HG03039 (cell line): Measurements from ENCODE around the gene PPP1R26.

Experiments used
- ATAC-seq: cut with Tn5 transposase; IDR thresholded peaks from one replicate; pipeline ENCODE4 v1.9.1; 2021; ENCODE audit warnings: mild to moderate bottlenecking, moderate library complexity; ENCODE audit not compliant: unreplicated experiment

PPP1R26 gene

GRCh38 chr9:135463140-135463539, 16.4 kb upstream of the PPP1R26 start:
- ATAC-seq: no peak

DNA sequence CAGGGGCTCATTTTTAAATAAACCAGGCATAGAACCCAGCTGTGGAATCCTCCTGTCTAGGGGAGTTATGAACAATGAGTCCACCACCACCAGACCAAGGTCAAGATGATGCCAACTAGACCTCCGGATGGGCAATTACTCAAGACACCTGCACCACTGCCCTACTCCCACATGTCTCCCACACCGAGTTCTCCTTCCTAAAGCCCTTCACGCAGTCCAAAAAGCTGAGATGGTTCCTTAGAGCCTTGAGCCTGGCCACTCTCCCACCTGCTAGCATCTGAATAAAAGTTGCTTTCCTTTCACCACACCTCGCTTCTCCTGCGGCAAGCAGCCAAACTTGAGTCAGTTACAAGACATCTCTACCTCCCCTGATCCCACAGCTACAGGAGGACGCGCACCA, 15.4 kb upstream of the PPP1R26 start:
- no peak for ATAC-seq

- ATAC-seq: no peak
Observed at GRCh38 chr9:135468854-135469521, 10.6 kb upstream of the PPP1R26 start.

DNA sequence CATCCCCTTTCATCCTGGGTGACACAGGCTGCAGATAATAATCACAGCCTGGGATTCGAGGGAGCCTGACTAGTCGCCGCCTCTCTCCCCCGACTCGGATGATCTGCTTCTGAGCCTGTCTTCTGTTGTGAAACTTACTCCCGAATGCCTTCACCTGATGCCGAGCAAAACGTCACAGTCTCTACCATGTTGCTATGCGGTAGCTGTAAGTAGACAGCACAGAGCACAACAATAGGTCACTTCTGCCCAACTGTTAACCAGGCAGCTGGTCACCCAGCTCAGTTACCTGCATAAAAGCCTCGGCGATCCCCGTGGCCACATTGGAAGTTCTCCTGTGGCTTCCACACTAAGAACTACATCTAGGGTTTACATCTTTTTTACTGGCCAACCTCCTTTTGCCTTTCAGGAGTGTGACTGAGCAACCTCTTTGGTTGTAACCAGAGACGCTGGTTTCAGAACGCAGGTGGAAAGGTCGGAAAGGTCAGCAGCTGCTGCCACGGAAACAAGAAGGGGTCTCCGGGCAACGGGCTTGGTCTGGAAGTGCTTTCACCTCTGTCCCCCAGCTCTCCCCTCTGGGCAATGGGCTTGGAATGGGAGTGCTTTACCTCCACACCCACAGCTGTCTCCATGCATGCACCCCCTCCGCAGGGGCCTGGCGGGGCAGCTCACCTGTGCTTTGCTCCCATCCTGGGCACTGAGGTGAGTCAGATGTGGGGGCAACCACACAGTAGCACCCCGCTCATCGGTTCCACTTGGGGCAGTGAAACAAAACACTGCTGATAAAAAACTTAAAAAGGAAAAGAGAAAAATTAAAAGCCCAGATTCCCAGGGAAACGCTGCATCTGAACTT, 7.6 kb upstream of the PPP1R26 start:
- no peak for ATAC-seq

GRCh38 chr9:135473972-135474543, 5.5 kb upstream of the PPP1R26 start:
- ATAC-seq: no peak

- ATAC-seq: no peak
Observed at GRCh38 chr9:135474915-135475314, 4.7 kb upstream of the PPP1R26 start.

DNA sequence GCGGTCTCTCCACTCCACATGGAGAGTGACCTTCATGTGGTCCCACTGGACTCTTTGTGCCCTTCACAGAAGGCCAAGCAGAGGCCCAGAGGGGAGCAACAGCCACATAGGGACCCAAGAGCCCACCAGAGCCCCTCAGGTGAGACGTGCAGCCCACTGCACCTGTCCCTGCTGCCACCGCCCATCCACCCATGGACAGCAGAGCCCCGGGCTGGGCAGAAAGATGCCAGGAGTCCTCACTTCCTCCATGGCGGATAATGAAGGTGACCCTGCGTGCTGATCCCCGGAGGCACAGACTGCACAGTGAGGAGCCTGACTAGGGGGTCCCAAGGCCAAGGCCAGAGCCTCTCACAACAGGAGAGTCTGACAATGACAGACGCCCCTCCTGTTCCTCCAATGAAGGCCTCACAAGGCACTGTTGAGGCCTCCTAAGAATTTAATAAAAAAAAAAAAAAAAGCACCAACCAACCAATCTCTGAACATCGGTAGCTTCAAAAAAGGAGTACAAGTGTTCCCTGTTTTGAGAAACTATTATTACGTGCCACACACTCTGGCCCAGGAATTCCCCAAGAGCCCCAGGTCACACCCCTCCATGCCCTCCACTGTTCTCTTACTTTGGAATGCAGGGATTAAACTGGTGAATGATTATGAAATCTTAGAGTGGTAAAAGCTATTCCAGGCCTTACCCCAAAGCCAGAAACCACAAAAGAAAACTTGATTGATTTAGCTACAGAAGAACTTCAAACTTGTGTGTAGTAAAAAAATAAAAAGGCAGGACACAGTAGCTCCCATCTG, 2.8 kb upstream of the PPP1R26 start:
- ATAC-seq: no peak

DNA sequence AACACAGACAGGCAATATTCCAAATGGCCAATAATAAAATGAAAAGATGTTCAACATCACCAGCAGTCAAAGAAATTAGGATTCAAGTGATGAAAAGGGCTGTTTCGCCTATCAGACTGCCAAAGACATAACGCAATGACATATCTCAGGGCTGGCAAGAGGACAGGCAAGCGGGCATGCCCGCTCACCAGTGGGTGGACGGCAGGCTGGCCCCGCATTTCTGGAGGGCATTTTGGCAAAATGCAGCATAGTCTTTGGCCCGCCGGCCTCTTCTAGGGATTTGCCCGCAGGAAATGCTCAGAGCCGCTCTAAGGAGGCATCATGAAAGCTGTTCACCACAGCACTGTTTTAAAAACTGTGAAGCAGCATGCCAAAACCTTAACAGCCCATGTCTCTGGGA, 1.4 kb upstream of the PPP1R26 start:
- ATAC-seq: no peak

DNA sequence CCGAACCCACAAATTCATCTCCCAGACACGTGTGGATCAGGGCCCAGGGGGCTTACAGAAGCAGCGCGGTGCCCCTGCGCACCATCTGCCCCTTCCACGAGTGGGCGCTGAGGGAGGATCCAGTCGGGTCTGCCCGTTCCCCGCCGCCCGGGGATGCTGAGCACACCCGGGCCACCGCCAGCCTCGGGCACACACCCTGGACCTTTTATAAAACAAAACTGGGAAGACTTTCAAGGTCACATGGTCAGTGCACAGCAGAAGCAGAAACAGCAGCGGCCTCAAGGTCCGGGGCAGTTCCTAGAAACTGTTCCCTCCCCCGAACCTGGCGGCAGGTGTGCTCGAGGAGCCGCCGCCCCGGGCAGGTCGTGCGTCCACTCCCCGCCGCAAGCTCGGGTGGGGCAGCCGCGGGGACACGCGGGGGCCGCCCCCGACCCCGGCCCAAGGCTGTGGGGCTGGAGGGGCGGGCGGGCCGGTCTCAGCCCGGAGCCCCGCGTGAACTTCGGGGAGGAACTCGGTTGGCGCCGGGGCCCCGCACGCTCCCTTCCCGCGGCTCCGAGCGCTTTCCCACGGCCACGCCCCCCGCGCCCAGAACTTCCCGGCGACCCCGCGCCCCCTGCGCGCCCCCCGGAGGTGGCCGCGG, 633 bp upstream of the PPP1R26 start:
- no peak for ATAC-seq

- ATAC-seq: no peak
Observed at GRCh38 chr9:135480071-135480939, 723 bp downstream of the PPP1R26 start.

GRCh38 chr9:135480940-135481310, 1.3 kb downstream of the PPP1R26 start:
- no peak for ATAC-seq

DNA sequence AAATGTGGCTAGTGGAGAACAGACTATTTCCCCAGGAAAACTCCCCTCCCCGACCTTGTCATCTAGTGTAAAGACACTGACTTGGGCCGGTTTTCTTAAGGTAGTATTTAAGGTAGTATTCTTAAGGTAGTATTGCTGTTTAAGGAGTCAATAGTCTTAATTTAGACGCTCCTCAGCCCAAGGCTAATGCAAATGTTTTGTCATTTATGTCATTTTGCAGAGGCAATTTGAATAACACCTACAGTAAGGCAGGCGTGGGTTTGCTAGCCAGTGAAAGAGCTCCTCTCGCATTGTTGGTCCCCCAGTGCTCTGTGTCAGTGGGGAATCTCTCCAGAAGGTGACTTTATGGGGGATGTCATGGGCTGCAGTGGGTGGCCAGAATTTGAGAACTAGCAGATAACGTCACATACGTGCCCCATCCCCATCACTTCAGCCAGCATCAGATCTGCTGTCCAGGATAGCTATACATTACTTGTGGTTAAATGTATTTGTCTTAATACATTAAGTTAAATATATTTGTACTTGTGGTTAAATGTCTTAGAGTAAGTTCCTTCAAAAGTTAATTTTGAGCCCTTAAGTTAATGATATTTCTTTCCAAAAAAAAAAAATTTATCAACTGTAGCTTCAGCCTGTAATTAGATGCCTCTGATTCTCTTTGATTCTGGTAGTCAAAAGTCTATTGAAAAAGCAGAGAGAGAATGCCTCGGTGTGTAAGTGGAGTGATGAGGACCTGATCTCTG, 2.6 kb downstream of the PPP1R26 start:
- no peak for ATAC-seq

- no peak for ATAC-seq
Observed at GRCh38 chr9:135484460-135485277, 5.1 kb downstream of the PPP1R26 start.

GRCh38 chr9:135485385-135485784, 5.8 kb downstream of the PPP1R26 start:
- ATAC-seq: no peak

DNA sequence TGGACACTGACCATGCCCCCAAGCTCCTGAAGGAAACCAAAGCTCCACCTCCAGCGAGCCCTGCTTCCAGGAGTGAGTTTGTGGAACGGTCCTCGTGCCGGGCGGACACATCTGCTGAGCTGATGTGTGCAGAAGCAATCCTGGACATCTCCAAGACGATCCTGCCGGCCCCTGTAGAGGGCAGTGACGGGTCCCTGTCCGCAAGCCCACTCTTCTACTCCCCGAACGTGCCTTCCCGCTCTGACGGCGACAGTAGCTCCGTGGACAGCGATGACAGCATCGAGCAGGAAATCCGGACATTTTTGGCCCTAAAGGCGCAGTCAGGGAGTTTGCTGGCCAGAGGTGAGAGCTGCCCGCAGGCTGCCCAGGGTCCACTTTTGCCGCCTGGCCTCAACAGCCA, 6.2 kb downstream of the PPP1R26 start:
- ATAC-seq: no peak

DNA sequence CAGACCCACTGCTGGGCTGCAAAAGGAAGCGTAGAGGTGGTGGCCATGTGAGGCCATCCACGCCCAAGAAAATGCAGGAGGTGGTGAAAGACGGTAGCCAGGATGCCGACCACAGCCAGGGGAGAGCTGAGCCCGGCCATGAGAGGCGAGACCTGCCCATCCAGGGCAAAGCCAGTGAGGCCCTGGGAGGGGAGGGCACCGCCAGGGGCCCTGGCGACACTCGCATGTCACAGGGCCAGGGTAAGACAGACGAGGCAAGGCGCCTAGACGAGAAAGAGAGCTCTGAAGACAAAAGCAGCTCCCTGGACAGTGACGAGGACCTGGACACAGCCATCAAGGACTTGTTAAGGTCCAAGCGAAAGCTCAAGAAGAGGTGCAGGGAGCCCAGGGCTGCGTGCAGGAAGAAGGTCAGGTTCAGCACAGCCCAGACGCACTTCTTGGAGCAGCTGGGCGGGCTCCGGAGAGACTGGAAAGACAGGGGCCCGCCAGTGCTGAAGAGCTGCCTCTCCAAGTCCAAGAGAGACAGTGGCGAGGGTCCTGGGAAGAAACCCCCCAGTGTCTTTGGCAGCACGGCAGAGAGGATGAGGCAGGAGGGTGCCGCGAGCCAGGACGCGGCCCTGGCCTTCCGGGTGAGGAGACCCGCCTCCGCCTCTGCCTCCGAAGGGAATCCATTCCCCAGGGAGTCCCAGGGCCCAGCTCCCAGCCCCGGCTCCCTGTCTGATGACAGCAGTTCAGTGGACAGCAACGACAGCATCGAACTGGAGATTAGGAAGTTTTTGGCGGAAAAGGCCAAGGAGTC, 6.9 kb downstream of the PPP1R26 start:
- no peak for ATAC-seq

GRCh38 chr9:135487281-135488012, 7.9 kb downstream of the PPP1R26 start:
- no peak for ATAC-seq
